GM19372 (cell line): ENCODE data around the gene MRPS35.
A peak's percentile ranks its signal among the peaks of the same experiment; 100 is the strongest.

Experiments used
- ATAC-seq: cut with Tn5 transposase; IDR thresholded peaks from one replicate; pipeline ENCODE4 v1.9.1; 2021; ENCODE audit warnings: mild to moderate bottlenecking, low read depth, moderate library complexity; ENCODE audit not compliant: unreplicated experiment

The MRPS35 gene

DNA sequence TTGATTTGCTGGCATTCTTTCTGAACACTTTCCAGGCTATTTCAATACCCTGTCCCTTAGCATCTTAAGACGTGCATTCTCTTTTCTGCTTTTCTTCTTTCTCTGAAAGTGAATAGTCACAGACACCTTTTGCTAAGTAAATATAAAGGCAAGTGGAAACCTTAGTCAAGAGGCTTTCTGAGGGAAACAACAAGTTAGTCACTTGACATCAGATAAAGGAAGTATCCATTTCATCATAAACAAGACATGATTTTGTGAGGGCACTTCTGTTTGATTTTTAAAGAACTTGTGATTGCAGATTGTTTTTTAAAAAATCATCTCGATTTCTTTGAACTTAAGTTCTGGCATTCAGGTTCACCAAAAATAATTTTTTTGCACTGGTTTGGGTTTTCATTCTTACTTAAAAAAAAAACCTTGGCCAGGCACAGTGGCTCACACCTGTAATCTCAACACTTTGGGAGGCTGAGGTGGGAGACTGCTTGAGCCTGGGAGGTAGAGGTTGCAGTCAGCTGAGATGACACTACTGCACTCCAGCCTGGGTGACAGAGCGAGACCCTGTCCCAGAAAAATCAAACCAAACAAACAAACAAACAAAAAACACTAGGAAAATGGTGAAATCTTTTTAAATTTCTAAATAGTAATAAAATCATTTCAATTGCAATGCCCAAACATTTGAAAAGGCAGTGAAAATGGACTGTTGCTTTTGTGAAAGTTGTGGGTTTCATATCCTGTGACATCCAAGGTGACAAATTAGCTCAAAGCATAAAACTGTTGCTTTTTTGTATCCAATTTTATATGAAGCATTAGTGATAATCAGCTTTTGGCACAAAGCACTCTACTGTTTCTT is 61.1 kb downstream of the MRPS35 start:
- no peak for ATAC-seq

DNA sequence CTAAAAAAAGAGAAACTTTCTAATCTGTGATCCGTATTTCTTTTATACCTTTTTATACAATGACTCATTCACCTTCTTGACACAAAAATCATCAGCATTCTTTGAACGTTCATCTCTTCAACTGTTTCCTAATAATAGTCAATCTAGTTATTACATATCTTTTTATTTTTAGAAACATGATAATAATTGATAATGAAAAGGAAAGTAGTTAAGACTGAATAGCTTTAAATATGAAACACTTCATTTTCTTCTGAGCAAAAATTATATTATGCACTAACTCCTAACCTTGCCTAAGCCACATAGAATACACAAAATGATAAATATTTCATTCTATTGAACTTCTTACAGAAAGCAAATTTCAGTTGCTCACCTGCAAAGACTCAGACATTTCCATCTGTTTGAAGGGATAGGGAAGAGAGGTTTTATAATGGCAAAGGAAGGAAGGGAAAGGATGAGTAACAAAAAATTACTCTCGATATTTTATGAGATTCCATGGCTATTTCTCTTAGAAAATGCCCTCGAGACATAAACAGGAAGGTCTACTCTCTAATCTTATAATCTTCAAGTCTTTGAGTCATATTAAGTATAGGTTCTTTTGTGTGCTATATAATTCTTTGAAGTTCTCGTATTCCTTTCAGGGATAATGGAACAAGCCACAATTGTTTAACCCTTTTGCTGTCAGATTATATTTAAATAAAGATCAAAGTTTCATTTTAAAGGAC is 61.9 kb downstream of the MRPS35 start:
- ATAC-seq = no peak

DNA sequence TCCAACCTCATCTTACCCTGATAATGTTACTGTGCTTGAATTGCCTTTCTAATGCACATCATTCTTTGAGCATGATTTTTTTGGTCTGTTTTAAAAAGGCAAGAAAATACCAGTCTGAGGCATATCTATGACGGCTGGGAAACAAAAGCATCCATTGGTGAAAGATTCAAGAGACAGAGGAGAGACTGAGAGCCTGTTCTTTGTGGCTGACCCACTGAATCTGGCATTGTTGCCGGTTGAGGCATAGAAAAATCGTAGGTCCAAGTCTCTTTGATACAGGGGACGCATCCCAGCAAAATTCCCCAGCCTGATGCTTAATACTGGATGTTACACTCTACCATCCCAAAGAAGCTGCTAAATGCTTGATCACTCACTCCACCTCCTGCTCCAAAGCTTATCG is 66.5 kb downstream of the MRPS35 start:
- ATAC-seq = no peak

DNA sequence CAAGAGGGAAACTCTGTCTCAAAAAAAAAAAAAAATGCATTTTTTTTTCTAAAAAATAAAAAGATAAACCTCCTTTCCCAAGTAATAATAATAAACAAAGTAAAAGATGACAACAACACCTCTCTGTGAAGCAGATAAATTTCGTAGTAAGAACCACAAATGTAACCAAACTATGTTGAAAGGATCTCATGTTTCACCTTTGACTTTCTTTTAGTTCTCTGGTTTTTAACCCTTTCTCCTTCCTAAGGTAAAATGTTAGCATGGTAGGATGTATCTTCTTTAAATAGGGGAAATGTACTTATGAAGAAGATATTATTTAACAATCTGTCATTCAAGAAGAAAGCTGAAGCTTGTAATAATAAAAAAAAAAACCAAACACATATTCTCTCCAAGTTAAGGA is 67.6 kb downstream of the MRPS35 start:
- no peak for ATAC-seq

DNA sequence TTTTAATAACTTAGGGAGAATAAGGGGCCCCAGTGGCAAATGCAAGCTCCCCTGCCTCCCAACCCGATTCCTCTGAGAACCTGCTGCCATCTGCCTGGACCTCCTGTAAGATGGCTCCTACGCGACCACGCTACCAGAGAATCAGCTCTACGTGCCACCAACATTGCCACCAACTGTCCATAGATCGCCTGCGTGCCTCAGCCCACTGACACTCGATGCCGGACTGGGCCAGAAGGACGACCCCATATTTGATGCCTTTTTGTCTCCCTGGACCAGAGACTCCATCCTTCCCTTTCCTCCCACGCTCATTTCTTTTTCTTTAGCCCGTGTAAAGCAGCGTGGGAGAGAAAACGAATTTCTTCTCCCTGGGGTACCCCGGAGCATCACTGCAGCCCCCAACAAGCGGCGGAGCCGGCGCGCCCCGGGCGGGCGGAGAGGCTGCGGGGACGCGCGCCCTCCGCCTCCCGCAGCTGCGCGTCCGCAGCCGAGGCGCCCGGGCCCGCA is 68.8 kb downstream of the MRPS35 start:
- peak; percentile 25 for ATAC-seq

DNA sequence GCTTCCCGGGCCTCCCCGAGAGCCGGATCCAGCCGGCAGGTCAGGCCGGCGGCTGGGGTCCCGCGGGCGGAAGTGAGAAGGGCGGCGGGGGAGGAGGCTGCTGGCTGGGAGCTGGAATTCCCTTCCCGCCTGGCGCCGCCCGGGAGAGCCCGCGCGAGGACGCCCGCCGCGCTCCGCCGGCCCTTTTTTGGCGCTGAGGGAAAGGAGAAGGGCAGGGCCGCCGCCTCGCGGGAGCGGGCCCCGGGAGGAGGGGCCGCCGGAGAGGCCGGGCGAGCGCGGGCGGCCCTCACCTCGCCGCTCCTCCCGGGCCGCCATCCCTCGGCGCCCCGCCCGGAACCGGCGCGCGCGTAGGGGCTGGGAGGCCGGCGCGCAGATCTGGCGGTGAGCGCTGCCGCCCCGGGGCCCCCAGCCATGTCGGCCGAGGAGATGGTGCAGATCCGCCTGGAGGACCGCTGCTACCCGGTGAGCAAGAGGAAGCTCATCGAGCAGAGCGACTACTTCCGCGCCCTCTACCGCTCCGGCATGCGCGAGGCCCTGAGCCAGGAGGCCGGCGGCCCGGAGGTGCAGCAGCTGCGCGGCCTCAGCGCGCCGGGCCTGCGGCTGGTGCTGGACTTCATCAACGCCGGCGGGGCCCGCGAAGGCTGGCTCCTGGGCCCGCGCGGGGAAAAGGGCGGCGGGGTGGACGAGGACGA is 69.4 kb downstream of the MRPS35 start, which contains the start of the genes KLHL42 and MANSC4:
KLHL42 (plus strand) TSS at position 314 of the 692 bp plus-strand sequence; CDS start at position 412, 98 bp downstream.
MANSC4 (minus strand) TSS at position 317 of the 692 bp plus-strand sequence. CDS start 8,960 bp downstream, outside the sequence.
- peak; percentile 67 for ATAC-seq

DNA sequence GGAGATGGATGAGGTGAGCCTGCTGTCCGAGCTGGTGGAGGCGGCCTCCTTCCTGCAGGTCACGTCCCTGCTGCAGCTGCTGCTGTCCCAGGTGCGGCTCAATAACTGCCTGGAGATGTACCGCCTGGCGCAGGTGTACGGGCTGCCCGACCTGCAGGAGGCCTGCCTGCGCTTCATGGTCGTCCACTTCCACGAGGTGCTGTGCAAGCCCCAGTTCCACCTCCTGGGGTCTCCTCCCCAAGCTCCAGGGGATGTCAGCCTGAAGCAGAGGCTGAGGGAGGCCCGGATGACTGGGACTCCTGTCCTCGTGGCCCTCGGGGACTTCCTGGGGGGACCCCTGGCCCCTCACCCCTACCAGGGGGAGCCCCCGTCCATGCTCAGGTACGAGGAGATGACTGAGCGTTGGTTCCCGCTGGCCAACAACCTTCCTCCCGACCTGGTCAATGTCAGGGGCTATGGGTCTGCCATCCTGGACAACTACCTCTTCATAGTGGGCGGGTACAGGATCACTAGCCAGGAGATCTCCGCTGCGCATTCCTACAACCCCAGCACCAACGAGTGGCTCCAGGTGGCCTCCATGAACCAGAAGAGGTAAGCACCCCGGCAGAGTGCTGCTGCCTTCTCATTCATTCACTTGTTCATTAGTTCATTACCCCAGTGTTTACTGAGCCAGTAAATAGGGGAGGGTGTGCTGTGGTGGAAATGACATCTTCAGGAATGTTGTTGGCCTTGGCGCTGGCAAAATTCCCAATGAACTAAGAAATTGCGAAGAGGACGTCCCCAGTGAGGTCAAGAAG is 70.2 kb downstream of the MRPS35 start:
- peak; percentile 28 for ATAC-seq

DNA sequence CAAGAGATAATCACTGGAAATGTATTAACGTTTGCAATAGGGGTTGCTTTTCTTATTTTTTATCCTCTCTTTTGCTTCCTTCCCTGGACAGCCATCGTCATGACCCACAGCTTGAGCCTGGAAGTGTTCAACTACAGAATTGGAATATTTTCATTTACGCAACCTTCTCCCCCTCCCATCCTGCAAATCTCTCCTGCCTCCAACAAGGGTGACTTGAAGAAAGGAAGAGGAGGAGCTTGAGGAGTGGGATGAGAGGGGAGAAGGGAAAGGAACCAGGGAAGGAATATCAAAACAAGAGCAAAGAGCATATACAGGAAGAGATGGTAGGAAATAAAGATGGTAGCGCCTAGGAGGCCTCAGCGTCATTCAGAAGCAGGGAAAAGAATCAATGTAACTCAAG is 71.0 kb downstream of the MRPS35 start:
- ATAC-seq = no peak

DNA sequence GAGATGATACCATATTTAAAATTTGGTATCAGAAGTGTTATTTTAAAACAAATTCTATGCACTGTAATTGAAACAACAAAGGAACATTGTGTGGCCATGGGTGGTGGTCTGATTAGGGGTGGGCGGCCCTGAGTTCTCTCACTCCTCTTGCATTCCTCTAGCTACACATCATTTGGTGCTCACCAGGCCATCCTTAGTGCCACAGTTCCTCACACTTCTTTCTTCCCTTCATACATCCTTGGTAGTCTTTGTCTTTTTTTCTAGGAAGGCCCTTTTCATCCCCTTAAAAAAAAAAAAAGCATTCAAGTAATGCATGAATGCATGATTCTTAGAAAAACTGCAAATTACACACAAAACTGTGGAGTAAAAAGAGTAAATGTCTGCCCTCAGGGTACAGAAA is 71.8 kb downstream of the MRPS35 start:
- ATAC-seq = no peak

DNA sequence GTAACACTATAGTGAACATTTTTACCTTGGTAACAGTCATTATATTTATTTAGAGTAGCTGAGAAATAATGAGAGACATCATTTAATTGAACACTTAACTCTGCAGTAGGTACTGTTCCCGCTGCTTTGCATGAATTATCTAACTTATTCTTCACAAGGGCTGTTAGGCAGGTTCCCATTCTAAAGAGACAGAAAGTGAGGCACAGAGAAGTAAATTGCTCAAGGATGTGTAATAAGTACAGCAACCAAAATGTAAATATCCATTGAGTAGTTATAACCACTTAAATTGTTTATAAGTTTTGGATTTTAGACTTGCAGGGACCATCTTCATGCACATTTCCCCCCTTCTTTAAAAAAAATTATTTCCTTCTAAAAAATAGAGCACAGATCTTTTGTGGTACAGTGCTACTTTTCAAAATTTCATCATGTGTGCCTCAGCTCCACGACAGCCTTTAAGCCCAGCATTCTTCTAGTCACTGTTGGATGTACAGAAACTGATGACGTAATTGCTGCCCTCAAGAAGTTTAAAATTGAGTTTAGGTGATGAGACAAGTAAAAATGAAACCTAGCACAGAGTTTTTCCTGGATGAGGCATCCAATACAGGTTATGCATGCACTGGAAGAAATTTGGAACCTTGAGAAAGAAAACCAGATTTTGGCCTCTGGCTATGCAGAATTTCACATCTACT is 75.4 kb downstream of the MRPS35 start:
- no peak for ATAC-seq

DNA sequence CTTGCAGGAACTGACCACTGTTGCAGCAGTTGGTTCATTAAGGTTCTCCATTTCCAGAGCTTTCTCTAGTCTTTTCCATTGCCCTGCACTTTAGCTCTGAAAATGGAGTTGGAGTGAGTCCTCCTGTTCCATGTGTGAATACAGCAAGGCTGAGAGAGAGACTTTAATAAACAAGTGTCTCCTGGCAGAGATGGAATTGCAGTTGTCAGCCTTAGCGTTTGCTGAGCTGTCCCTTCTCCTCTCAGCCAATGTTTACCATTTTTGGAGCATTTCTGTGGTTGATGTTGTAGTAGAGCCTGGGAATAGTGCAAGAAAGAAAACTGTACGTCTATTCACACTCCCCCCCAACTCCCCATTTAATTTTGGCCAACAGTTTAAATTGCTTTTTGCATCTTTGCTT is 76.9 kb downstream of the MRPS35 start:
- ATAC-seq = no peak

DNA sequence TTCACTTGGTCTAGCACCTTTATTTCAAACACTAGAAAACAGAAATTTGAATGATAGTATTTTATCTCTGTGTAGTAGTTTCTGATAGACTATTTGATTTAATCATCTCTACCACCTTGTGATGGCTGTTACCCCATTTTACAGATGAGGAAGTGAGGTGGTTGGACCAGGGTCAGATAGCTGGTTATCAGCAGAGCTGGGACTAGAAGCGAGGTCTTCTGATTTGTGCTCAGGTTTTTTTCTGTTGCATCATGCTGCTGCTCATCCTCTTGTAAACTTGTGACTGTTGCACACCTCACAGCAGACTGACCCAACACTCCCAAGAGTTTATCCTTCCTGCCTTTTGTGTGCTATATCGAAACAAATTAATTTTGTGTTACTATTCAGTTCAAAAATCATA is 79.5 kb downstream of the MRPS35 start:
- ATAC-seq = no peak

DNA sequence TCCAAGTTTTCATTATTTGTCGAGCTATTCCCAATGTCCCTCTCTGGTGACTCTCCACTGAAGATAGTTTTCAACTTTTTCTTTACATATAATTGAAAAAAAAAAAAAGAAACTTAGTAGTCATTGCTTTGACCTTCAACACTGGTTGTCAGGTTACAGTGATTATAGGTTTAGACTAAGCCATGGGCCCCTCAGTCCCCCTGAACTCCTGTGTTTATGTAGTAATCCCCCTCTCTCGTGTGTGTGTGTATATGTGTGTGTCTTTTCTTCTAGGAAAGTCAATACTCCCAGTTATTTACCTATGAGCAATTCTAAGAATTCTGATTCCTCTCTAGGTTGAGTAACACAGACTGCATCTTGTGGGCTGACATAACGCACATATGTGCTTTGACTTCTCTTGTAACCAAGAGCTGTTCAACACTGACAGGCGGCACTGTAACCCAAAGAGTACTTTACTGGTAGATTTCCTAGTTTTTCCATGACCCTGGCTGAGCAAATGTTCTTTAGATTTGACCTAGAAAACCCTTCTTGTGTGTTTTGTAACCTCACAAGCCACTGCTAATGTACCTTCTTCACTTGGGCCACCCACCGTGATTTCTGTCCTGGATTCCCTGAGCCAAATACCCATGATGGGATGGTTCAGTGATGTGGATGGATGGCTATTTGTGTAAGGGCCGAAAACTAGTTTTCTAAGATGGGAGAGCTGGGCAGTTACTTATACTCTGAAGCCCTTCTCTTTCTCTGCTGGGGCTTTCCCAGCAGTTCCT is 84.4 kb downstream of the MRPS35 start:
- no peak for ATAC-seq

DNA sequence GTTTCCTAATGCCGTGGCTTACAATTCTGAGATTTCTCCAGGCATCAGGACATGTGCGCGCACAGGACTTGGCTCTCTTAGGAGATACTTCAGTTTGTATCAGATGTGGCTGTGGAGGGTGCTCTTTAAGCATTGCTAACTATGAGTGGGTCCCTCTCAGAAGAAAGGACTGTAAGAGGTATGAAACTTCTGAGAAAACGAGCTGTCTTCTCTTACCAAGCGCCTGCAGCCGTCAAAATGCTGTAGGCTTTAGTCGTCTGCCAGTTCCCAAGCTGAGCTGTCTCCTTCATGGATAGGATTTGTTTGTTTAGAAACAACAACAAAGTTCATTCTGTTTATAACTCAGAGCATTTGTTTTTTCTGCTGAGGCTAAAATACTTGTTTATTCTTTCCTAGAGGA is 85.5 kb downstream of the MRPS35 start:
- ATAC-seq = no peak

DNA sequence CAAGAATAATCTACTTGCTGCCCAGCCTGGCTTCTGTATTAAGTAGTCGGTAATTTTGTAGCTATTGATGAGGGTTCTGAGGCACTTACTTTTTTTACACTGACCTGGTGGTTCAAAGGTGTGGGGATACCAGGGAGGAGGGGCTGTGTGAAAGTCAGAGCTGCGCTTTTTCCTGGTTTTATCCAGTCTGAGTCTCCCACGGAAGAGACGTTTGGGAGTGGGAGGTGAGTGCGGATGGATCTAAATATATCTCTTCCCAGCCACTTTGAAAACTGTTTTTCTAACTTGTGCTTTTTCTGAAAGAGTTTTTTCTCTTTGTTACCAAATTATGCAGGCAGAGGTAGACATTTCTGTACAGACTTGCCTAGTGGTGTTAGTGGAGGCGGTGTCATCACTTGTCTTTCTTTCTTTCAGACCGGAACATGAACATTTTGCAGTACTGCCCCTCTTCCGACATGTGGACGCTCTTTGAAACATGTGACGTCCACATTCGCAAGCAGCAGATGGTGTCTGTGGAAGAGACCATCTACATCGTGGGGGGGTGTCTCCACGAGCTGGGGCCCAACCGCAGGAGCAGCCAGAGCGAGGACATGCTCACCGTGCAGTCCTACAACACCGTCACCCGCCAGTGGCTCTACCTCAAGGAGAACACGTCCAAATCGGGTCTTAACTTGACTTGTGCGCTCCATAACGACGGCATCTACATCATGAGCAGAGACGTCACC is 86.8 kb downstream of the MRPS35 start:
- no peak for ATAC-seq

DNA sequence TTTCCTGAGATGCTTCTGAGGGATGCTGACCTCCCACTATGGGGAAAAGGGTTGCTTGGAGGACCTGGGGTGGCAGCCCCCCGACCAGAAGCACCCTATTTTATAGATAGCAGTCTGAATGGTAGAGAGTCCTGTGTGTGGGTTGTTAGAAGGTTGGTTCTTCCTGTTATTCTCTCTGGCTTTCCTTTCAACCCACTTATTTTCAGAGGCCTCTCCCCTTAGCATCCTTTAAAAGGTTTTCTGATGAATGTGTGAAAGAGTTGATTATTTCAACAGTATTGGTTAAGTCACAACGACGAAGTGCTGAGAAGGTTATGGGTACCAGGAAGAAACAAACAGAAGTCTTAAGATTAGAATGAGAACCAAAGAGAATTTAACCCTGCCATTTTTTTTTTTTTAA is 90.2 kb downstream of the MRPS35 start:
- ATAC-seq = no peak

DNA sequence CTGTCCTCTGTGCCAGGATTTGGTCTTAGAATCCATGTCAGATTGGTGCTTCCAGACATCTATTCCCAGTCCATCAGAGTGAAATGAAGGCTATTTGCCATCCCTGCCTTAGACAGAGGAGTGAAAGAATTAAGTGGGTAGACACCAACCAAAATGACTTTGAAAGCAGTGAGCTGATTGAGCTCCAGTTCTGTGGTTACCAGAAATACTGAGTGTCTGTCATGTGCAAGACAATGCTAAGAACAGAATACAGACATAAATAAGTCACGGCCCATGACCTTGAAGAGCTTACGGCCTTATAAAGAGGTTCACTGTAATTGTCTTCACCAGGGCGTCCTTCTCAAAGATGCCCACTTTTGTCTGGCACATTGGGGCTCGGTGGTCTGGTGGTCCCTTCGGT is 91.0 kb downstream of the MRPS35 start:
- ATAC-seq = no peak

DNA sequence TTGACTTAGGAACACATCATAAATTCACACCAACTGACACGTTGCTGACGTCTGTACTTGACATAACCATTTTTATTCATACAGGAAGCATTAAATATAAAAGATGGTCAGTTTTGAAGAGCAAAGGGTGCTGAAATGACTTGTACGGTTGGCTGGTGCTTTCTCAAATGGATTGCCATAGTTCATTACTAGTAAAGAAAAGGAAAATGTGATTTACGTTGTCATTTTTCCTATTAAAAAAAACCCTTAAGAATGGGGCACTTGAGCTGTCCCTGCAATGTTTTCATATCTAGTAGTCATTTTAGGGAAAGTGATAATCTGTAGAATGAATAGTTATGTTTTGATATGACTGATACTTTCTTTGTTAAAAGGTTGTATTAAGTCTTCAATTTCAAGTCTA is 91.9 kb downstream of the MRPS35 start:
- no peak for ATAC-seq
